SU-DHL-6 (cell line): ENCODE measurements around the gene COP1.

Experiments
- EZH2phosphoT487 ChIP-seq: fragments of 200-600 bp; sonication (generic), shearing (Covaris generic); conservative IDR thresholded peaks from 2 replicates; pipeline ENCODE4 v1.6.1; 2018; ENCODE audit warnings: mild to moderate bottlenecking, antibody characterized with exemption, low read length, moderate library complexity, mixed read lengths
- TF ChIP-seq, protein P1 (sequence below): fragments of 200-600 bp; sonication (generic); IDR thresholded peaks from one replicate; pipeline ENCODE4 v1.5.1; 2017; ENCODE audit warnings: antibody characterized with exemption, mild to moderate bottlenecking, low read length, moderate library complexity; ENCODE audit not compliant: insufficient read depth, poor library complexity, severe bottlenecking

DNA sequence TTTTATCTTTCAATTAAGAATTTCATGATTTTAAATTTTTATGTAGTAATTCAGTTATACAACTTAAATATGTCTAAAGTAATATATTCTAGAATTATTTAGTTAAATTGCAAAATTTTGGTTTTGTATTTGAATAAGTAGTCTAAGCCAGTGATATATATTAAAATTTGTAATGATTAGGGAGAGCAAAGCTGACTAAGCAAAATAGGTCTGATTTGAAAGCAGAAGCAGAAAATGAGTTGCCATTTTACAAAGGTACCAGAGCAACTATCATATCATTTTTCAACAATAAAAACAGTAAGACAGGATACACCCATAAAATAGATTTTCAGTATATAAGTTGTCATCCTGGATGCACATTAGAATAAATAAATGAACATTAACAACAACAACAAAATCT is 177.9 kb downstream of the COP1 start:
- TF ChIP-seq, protein P1, sequence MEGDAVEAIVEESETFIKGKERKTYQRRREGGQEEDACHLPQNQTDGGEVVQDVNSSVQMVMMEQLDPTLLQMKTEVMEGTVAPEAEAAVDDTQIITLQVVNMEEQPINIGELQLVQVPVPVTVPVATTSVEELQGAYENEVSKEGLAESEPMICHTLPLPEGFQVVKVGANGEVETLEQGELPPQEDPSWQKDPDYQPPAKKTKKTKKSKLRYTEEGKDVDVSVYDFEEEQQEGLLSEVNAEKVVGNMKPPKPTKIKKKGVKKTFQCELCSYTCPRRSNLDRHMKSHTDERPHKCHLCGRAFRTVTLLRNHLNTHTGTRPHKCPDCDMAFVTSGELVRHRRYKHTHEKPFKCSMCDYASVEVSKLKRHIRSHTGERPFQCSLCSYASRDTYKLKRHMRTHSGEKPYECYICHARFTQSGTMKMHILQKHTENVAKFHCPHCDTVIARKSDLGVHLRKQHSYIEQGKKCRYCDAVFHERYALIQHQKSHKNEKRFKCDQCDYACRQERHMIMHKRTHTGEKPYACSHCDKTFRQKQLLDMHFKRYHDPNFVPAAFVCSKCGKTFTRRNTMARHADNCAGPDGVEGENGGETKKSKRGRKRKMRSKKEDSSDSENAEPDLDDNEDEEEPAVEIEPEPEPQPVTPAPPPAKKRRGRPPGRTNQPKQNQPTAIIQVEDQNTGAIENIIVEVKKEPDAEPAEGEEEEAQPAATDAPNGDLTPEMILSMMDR = no peak
- no peak for TF ChIP-seq EZH2phosphoT487
